HCT116 (cell line): ENCODE data around the gene MTARC2. TPM values are rescaled to one million over a fixed set of nuclear protein-coding genes. Genes with fewer than 3 reads are reported as not detected.
A peak's percentile ranks its signal among the peaks of the same experiment; 100 is the strongest.

Experiments used
- ATAC-seq: fragments of 200-7000 bp; cut with Tn5 transposase; 2 replicates; pipeline ENCODE4 v1.9.1; 2020; ENCODE audit warnings: mild to moderate bottlenecking, moderate library complexity
- BruUV-seq: library from RNA; stranded (reverse); fragments of 400-500 nt; replicated peaks from 2 replicates; lab custom pipeline; 2021; lab: Mats Ljungman, UMichigan
- CTCF ChIA-PET: fragments of 300-600 bp; sonication (Branson Sonifier 250); formaldehyde crosslinking; loops from one replicate; lab custom pipeline; 2021; ENCODE audit warnings: antibody characterized with exemption; lab: Charles Lee
- POLR2A ChIA-PET: fragments of 300-600, 350-600 bp; sonication (Branson Sonifier 250); formaldehyde crosslinking; loops from one replicate; lab custom pipeline; 2021; ENCODE audit warnings: antibody characterized with exemption; lab: Charles Lee
- RAD21 ChIA-PET, 2 experiments: fragments of 300-600 bp; sonication (Branson Sonifier 250); formaldehyde crosslinking; loops; one replicate each; lab custom pipeline; 2023; ENCODE audit warnings: low total read pairs in 2 of 2; ENCODE audit not compliant: uncharacterized antibody in 2 of 2, unreplicated experiment in 2 of 2, low non-redundant PET in 1 of 2; lab: Charles Lee
- DNase-seq: peaks from one replicate; pipeline ENCODE4 v3.0.0-alpha.2; 2010; ENCODE audit warnings: low read depth, low spot score
- H2AFZ ChIP-seq: fragments of 200-600 bp; shearing (Covaris generic), sonication (generic); 2 replicates; pipeline ENCODE4 v1.6.1; 2017; ENCODE audit warnings: low read depth, mixed run types, mixed read lengths, antibody characterized with exemption, low read length; ENCODE audit not compliant: poor library complexity, severe bottlenecking
- H3K27ac ChIP-seq: 2 replicates; pipeline ENCODE4 v1.5.1; 2012; ENCODE audit warnings: low read depth, low read length
- H3K27me3 ChIP-seq: fragments of 200-600 bp; sonication (generic); 2 replicates; pipeline ENCODE4 v1.6.1; 2016; ENCODE audit warnings: mixed run types, low read length, mixed read lengths; ENCODE audit not compliant: insufficient read depth
- H3K36me3 ChIP-seq, 2 experiments: fragments of 200-500 bp in 1 of 2; fragments of 200-600 bp in 1 of 2; sonication (Bioruptor generic) in 1 of 2; sonication (generic) in 1 of 2; 2 replicates each; pipeline versions ENCODE4 v1.5.1 to v1.6.1; 2014 to 2016; ENCODE audit warnings: low read length in 2 of 2, inconsistent platforms in 1 of 2, mixed read lengths in 1 of 2, mixed run types in 1 of 2; ENCODE audit not compliant: insufficient read depth in 2 of 2, control insufficient read depth in 1 of 2
- H3K4me1 ChIP-seq, 2 experiments: fragments of 200-600 bp in 1 of 2; sonication (generic) in 1 of 2; 2 replicates each; pipeline versions ENCODE4 v1.5.1 to v1.6.1; 2012 to 2017; ENCODE audit warnings: low read length in 2 of 2, inconsistent platforms in 1 of 2, mild to moderate bottlenecking in 1 of 2, mixed read lengths in 1 of 2, mixed run types in 1 of 2, moderate library complexity in 1 of 2; ENCODE audit not compliant: insufficient read depth in 2 of 2, control insufficient read depth in 1 of 2
- H3K4me2 ChIP-seq: fragments of 200-600 bp; sonication (generic); 2 replicates; pipeline ENCODE4 v1.6.1; 2017; ENCODE audit warnings: mixed run types, low read length, mixed read lengths
- H3K4me3 ChIP-seq, 2 experiments: fragments of 200-600 bp in 1 of 2; sonication (generic) in 1 of 2; replicated peaks in 1 of 2; 2 replicates each; pipeline ENCODE4 v1.5.1; 2011 to 2016; ENCODE audit warnings: low read length in 2 of 2, control low read depth in 1 of 2, low read depth in 1 of 2, mild to moderate bottlenecking in 1 of 2, mixed read lengths in 1 of 2, mixed run types in 1 of 2
- H3K79me2 ChIP-seq: fragments of 200-600 bp; sonication (generic); 2 replicates; pipeline ENCODE4 v1.6.1; 2017; ENCODE audit warnings: mild to moderate bottlenecking, mixed run types, low read length, moderate library complexity, mixed read lengths; ENCODE audit not compliant: insufficient read depth
- H3K9ac ChIP-seq: fragments of 200-600 bp; sonication (generic); 2 replicates; pipeline ENCODE4 v1.6.1; 2016; ENCODE audit warnings: low read length, mixed read lengths
- H3K9me2 ChIP-seq: fragments of 200-600 bp; sonication (generic), shearing (Covaris generic); 2 replicates; pipeline ENCODE4 v1.6.1; 2017; ENCODE audit warnings: mixed run types, mild to moderate bottlenecking, moderate library complexity; ENCODE audit not compliant: insufficient read depth
- H3K9me3 ChIP-seq, 2 experiments: fragments of 200-500 bp in 1 of 2; fragments of 200-600 bp in 1 of 2; sonication (Bioruptor generic) in 1 of 2; sonication (generic) in 1 of 2; 2 replicates each; pipeline ENCODE4 v1.6.1; 2014 to 2017; ENCODE audit warnings: low read length in 2 of 2, mixed read lengths in 2 of 2, inconsistent platforms in 1 of 2, low read depth in 1 of 2, mild to moderate bottlenecking in 1 of 2, mixed run types in 1 of 2, moderate library complexity in 1 of 2; ENCODE audit not compliant: control insufficient read depth in 1 of 2, insufficient read depth in 1 of 2
- H4K20me1 ChIP-seq: fragments of 200-600 bp; sonication (generic), shearing (Covaris generic); 2 replicates; pipeline ENCODE4 v1.6.1; 2017; ENCODE audit warnings: mixed run types, mild to moderate bottlenecking, moderate library complexity; ENCODE audit not compliant: insufficient read depth
- ATF3 ChIP-seq: IDR thresholded peaks from 2 replicates; pipeline ENCODE4 v1.6.1; 2012
- CBX3 ChIP-seq: IDR thresholded peaks from 2 replicates; pipeline ENCODE4 v1.6.1; 2012; ENCODE audit warnings: low read depth
- CEBPB ChIP-seq: IDR thresholded peaks from 2 replicates; pipeline ENCODE4 v1.6.1; 2012; ENCODE audit warnings: low read depth
- CTCF ChIP-seq, 3 experiments: fragments of 200-600 bp in 1 of 3; sonication (generic) in 1 of 3; IDR thresholded peaks in 2 of 3; conservative IDR thresholded peaks in 1 of 3; 2 replicates each; pipeline ENCODE4 v1.5.1; 2012 to 2017; ENCODE audit warnings: low read depth in 2 of 3, low read length in 2 of 3, antibody characterized with exemption in 1 of 3, borderline replicate concordance in 1 of 3, control low read depth in 1 of 3, mild to moderate bottlenecking in 1 of 3, mixed read lengths in 1 of 3, mixed run types in 1 of 3, moderate library complexity in 1 of 3; ENCODE audit not compliant: insufficient read depth in 1 of 3
- ELF1 ChIP-seq: IDR thresholded peaks from 2 replicates; pipeline ENCODE4 v1.6.1; 2012; ENCODE audit warnings: low read depth, borderline replicate concordance
- MAX ChIP-seq: IDR thresholded peaks from 2 replicates; pipeline ENCODE4 v1.6.1; 2012
- POLR2A ChIP-seq: IDR thresholded peaks from 2 replicates; pipeline ENCODE4 v1.7.0; 2011; ENCODE audit warnings: borderline replicate concordance; ENCODE audit not compliant: insufficient read depth, insufficient read length; ENCODE audit errors: extremely low read depth
- POLR2AphosphoS5 ChIP-seq: IDR thresholded peaks from 2 replicates; pipeline ENCODE4 v1.6.1; 2011; ENCODE audit warnings: mild to moderate bottlenecking, low read depth, low read length, moderate library complexity
- RAD21 ChIP-seq: IDR thresholded peaks from 2 replicates; pipeline ENCODE4 v1.6.1; 2012; ENCODE audit warnings: low read depth, mild to moderate bottlenecking
- REST ChIP-seq: IDR thresholded peaks from 2 replicates; pipeline ENCODE4 v1.6.1; 2012; ENCODE audit warnings: low read depth
- SIN3A ChIP-seq: IDR thresholded peaks from 2 replicates; pipeline ENCODE4 v1.6.1; 2012; ENCODE audit warnings: low read depth
- ZFX ChIP-seq: fragments of 450-650 bp; IDR thresholded peaks from 2 replicates; pipeline ENCODE4 v1.6.1; 2017
- ZNF274 ChIP-seq: fragments of 200-500 bp; sonication (Bioruptor generic); IDR thresholded peaks from 2 replicates; pipeline ENCODE4 v1.6.1; 2014; ENCODE audit warnings: mild to moderate bottlenecking, low read depth, low read length, inconsistent platforms
- intact Hi-C: fragments of 100-400 bp; cut with micrococcal nuclease; formaldehyde crosslinking; loops from 2 replicates; pipeline ENCODE4 v1.10.0; 2022
- total RNA-seq: library from RNA; stranded (reverse); gene quantifications from one replicate; pipeline ENCODE4 v1.2.1, GENCODE V29; 2021; ENCODE audit not compliant: unreplicated experiment

Gene MTARC2
- total RNA-seq, 1 experiment from 2014 or later: 16.6 TPM

GRCh38 chr1:220787069-220787619 lies 39.0 kb downstream of the MTARC2 start:
- no TSS peak for BruUV-seq
- H3K9ac ChIP-seq: peak overlapping the region; percentile 81
- H2AFZ ChIP-seq: peak overlapping the region; percentile 40
- no peaks in the 10 kb centered on the region for H3K9me3 ChIP-seq
- peak overlapping the region; percentile 80 for H3K27ac ChIP-seq
- intact Hi-C loops: no loop called here
- POLR2A ChIA-PET: interaction anchor here (1.2 kb wide), 2 partner anchors 12 to 506 kb away, joined by 3 to 4 read pairs; no protein-coding TSS in a partner anchor
- CTCF ChIA-PET: interaction anchor here (3.0 to 3.4 kb wide), 2 partner anchors 11 to 506 kb away, joined by 9 to 29 read pairs; no protein-coding TSS in a partner anchor
- no peaks in the 10 kb centered on the region for H3K9me2 ChIP-seq
- H3K4me3 ChIP-seq: peak overlapping the region; percentile 49 to 66
- RAD21 ChIA-PET: no interaction called here
- peaks cover 11 to 25% of the 10 kb centered on the region in 2 experiments for H3K4me1 ChIP-seq
- no peaks in the 10 kb centered on the region for H4K20me1 ChIP-seq
- H3K27me3 ChIP-seq: no peaks in the 10 kb centered on the region
- peak overlapping the region; percentile 97 for H3K4me2 ChIP-seq
- TF ChIP-seq SIN3A: no peak
- TF ChIP-seq ZFX: peak; percentile 74; the same call in 1 of the 2 replicates
- TF ChIP-seq POLR2A: peak; percentile 20
- peak; percentile 84 for TF ChIP-seq MAX
- no peak for TF ChIP-seq RAD21
- H3K36me3 ChIP-seq: no peaks in the 10 kb centered on the region
- DNase-seq: peak; percentile 51
- ATAC-seq: peak; percentile 84
- peaks cover 13% of the 10 kb centered on the region for H3K79me2 ChIP-seq

- BruUV-seq: no TSS peak
- no peak overlapping the region for H3K4me2 ChIP-seq
- no peaks in the 10 kb centered on the region for H3K9me2 ChIP-seq
- CTCF ChIA-PET: no interaction called here
- H3K4me1 ChIP-seq: peaks cover 11 to 25% of the 10 kb centered on the region in 2 experiments
- H3K27ac ChIP-seq: no peak overlapping the region
- DNase-seq: no peak
- RAD21 ChIA-PET: no interaction called here
- no peak overlapping the region for H3K9ac ChIP-seq
- H3K27me3 ChIP-seq: no peaks in the 10 kb centered on the region
- H2AFZ ChIP-seq: no peak overlapping the region
- intact Hi-C loops: no loop called here
- H3K4me3 ChIP-seq: no peak overlapping the region
- peaks cover 13% of the 10 kb centered on the region for H3K79me2 ChIP-seq
- TF ChIP-seq CTCF (IDR thresholded peaks at IDR 0.05 in 2 of 3, conservative IDR thresholded peaks at IDR 0.05 in 1 of 3; ENCODE audit: borderline replicate concordance in 1 of 3, insufficient read depth in 1 of 3, low read depth in 2 of 3, low read length in 2 of 3) (no peak), ATF3 (no peak), ZNF274 (no peak), POLR2A (no peak), CEBPB (no peak), REST (no peak), CBX3 (no peak), POLR2AphosphoS5 (no peak), ZFX (no peak), ELF1 (no peak)
- TF ChIP-seq, all 23 proteins: peak for 0
- Histone ChIP-seq H3K36me3 (no peaks in the 10 kb centered on the region), H4K20me1 (no peaks in the 10 kb centered on the region), H3K9me3 (no peaks in the 10 kb centered on the region)
- POLR2A ChIA-PET: no interaction called here
- ATAC-seq: no peak
Measured at GRCh38 chr1:220788900-220789299, 40.8 kb downstream of the MTARC2 start.
